Neural cell (in vitro differentiated cells): ENCODE measurements around the gene PLSCR4.

ENCODE experiments used
- EZH2 ChIP-seq: fragments of 200-600, 300-800 bp; shearing (Covaris generic), sonication (generic); IDR thresholded peaks from 2 replicates; pipeline ENCODE4 v1.6.1; 2014; ENCODE audit warnings: antibody characterized with exemption, low read length, borderline replicate concordance, mild to moderate bottlenecking; ENCODE audit not compliant: insufficient read depth, poor library complexity, severe bottlenecking
- POLR2AphosphoS5 ChIP-seq: IDR thresholded peaks from 2 replicates; pipeline ENCODE4 v1.6.1; 2012
- RAD21 ChIP-seq: fragments of 450-650 bp; conservative IDR thresholded peaks from 2 replicates; pipeline ENCODE4 v1.6.1; 2014; ENCODE audit warnings: antibody characterized with exemption, mild to moderate bottlenecking, moderate library complexity
- SMC3 ChIP-seq: fragments of 450-650 bp; conservative IDR thresholded peaks from 2 replicates; pipeline ENCODE4 v1.6.1; 2014; ENCODE audit warnings: antibody characterized with exemption, mild to moderate bottlenecking, moderate library complexity; ENCODE audit not compliant: poor library complexity
- TF ChIP-seq, protein P1 (sequence below): fragments of 450-650 bp; IDR thresholded peaks from 2 replicates; pipeline ENCODE4 v1.5.1; 2014; ENCODE audit warnings: antibody characterized with exemption, mild to moderate bottlenecking, moderate library complexity; ENCODE audit not compliant: poor library complexity, severe bottlenecking
- TF ChIP-seq, protein P2 (sequence below): IDR thresholded peaks from 2 replicates; pipeline ENCODE4 v1.6.1; 2012; ENCODE audit warnings: borderline replicate concordance

GRCh38 chr3:146154316-146154715 lies 96.6 kb downstream of the PLSCR4 start:
- TF ChIP-seq RAD21 (no peak), POLR2AphosphoS5 (no peak), EZH2 (no peak), SMC3 (no peak)
- TF ChIP-seq, protein P1, sequence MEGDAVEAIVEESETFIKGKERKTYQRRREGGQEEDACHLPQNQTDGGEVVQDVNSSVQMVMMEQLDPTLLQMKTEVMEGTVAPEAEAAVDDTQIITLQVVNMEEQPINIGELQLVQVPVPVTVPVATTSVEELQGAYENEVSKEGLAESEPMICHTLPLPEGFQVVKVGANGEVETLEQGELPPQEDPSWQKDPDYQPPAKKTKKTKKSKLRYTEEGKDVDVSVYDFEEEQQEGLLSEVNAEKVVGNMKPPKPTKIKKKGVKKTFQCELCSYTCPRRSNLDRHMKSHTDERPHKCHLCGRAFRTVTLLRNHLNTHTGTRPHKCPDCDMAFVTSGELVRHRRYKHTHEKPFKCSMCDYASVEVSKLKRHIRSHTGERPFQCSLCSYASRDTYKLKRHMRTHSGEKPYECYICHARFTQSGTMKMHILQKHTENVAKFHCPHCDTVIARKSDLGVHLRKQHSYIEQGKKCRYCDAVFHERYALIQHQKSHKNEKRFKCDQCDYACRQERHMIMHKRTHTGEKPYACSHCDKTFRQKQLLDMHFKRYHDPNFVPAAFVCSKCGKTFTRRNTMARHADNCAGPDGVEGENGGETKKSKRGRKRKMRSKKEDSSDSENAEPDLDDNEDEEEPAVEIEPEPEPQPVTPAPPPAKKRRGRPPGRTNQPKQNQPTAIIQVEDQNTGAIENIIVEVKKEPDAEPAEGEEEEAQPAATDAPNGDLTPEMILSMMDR = no peak
- TF ChIP-seq, protein P2, sequence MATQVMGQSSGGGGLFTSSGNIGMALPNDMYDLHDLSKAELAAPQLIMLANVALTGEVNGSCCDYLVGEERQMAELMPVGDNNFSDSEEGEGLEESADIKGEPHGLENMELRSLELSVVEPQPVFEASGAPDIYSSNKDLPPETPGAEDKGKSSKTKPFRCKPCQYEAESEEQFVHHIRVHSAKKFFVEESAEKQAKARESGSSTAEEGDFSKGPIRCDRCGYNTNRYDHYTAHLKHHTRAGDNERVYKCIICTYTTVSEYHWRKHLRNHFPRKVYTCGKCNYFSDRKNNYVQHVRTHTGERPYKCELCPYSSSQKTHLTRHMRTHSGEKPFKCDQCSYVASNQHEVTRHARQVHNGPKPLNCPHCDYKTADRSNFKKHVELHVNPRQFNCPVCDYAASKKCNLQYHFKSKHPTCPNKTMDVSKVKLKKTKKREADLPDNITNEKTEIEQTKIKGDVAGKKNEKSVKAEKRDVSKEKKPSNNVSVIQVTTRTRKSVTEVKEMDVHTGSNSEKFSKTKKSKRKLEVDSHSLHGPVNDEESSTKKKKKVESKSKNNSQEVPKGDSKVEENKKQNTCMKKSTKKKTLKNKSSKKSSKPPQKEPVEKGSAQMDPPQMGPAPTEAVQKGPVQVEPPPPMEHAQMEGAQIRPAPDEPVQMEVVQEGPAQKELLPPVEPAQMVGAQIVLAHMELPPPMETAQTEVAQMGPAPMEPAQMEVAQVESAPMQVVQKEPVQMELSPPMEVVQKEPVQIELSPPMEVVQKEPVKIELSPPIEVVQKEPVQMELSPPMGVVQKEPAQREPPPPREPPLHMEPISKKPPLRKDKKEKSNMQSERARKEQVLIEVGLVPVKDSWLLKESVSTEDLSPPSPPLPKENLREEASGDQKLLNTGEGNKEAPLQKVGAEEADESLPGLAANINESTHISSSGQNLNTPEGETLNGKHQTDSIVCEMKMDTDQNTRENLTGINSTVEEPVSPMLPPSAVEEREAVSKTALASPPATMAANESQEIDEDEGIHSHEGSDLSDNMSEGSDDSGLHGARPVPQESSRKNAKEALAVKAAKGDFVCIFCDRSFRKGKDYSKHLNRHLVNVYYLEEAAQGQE = no peak
